ENCODE results near the gene TSHZ2. TPM values are rescaled to one million over a fixed set of nuclear protein-coding genes. Genes with fewer than 3 reads are reported as not detected.
"Not testable (repeated sequence)": the region's sequence is repeated elsewhere in the genome, so short reads cannot be mapped to it uniquely, and the experiment has no call there.

Gene TSHZ2
- total RNA-seq, 1 experiment from 2014 or later, result 0.07 TPM

- Histone ChIP-seq H3K27me3 (ENCODE audit: insufficient read depth, low read length) (no peaks in the 10 kb centered on the region), H3K23me2 (ENCODE audit: insufficient read length, low read depth, low read length, poor library complexity, severe bottlenecking) (no peaks in the 10 kb centered on the region), H2BK120ac (ENCODE audit: low read depth, low read length, poor library complexity, severe bottlenecking) (no peak overlapping the region), H3K4ac (ENCODE audit: low read depth, low read length) (no peak overlapping the region), H2BK5ac (ENCODE audit: insufficient read length, low read length) (no peak overlapping the region), H3K79me2 (ENCODE audit: insufficient read depth, low read length) (no peaks in the 10 kb centered on the region), H3K23ac (ENCODE audit: insufficient read length, low read depth, low read length) (no peak overlapping the region), H2BK20ac (ENCODE audit: low read depth, low read length, poor library complexity, severe bottlenecking) (no peak overlapping the region), H2BK12ac (ENCODE audit: insufficient read length, low read depth, low read length) (no peak overlapping the region), H3K14ac (ENCODE audit: insufficient read depth, low read length) (no peak overlapping the region), H3K27ac (ENCODE audit: insufficient read length, low read depth, low read length) (no peak overlapping the region), H2AFZ (ENCODE audit: low read length) (no peak overlapping the region), H3K9me3 (ENCODE audit: control insufficient read depth, low read depth, low read length) (no peaks in the 10 kb centered on the region), H3T11ph (ENCODE audit: low read length) (no peak overlapping the region), H3K79me1 (ENCODE audit: insufficient read depth, low read depth, low read length, poor library complexity, severe bottlenecking) (no peaks in the 10 kb centered on the region), H4K91ac (ENCODE audit: insufficient read length, low read depth, low read length) (no peak overlapping the region), H2AK5ac (ENCODE audit: insufficient read length, low read length) (no peak overlapping the region), H4K20me1 (ENCODE audit: control insufficient read depth, insufficient read depth, insufficient read length) (no peaks in the 10 kb centered on the region), H3K18ac (ENCODE audit: insufficient read length, low read depth, low read length) (no peak overlapping the region), H3K9ac (ENCODE audit: extremely low read depth, insufficient read length, low read length) (no peak overlapping the region), H2BK15ac (ENCODE audit: low read depth, low read length) (no peak overlapping the region), H4K5ac (ENCODE audit: insufficient read length, low read depth, low read length) (no peak overlapping the region), H3K4me2 (ENCODE audit: insufficient read depth, insufficient read length, low read length) (no peak overlapping the region), H4K8ac (replicated peaks; ENCODE audit: insufficient read length, low read depth, low read length) (no peak overlapping the region), H3K4me1 (ENCODE audit: insufficient read depth, low read length) (no peaks in the 10 kb centered on the region), H3K56ac (ENCODE audit: insufficient read length, low read depth, low read length) (no peak overlapping the region)
- H3K4me3 Mint-ChIP-seq, result no peak overlapping the region
- H3K9me3 Mint-ChIP-seq, result no peaks in the 10 kb centered on the region
- no peak overlapping the region for H3K27ac Mint-ChIP-seq
- WGBS (ENCODE audit: extremely low coverage, insufficient read length, low lambda C conversion rate), result no CpG with 5 or more reads among the region's 2 CpGs
- DNase-seq, result no peak
- peaks cover 10% of the 10 kb centered on the region in 2 experiments for H3K4me1 Mint-ChIP-seq
- no peaks in the 10 kb centered on the region for H3K27me3 Mint-ChIP-seq (ENCODE audit: low read depth)
- no peaks in the 10 kb centered on the region for H3K36me3 Mint-ChIP-seq (ENCODE audit: insufficient read depth in 1 of 3, low read depth in 3 of 3)
- no peak for TF ChIP-seq CTCF (conservative IDR thresholded peaks at IDR 0.05)
These were observed 393.4 kb downstream of the TSHZ2 start for GRCh38 chr20:53365539-53366075.

GRCh38 chr20:53366928-53367327 lies 394.8 kb downstream of the TSHZ2 start:
- not testable (repeated sequence) for H2BK120ac ChIP-seq (ENCODE audit: low read depth, low read length, poor library complexity, severe bottlenecking); H3K9me3 ChIP-seq (ENCODE audit: control insufficient read depth, low read depth, low read length); H4K91ac ChIP-seq (ENCODE audit: insufficient read length, low read depth, low read length); H4K5ac ChIP-seq (ENCODE audit: insufficient read length, low read depth, low read length); H3K18ac ChIP-seq (ENCODE audit: insufficient read length, low read depth, low read length); H3K79me2 ChIP-seq (ENCODE audit: insufficient read depth, low read length); H3K23me2 ChIP-seq (ENCODE audit: insufficient read length, low read depth, low read length, poor library complexity, severe bottlenecking); H3K23ac ChIP-seq (ENCODE audit: insufficient read length, low read depth, low read length); H4K8ac ChIP-seq (replicated peaks; ENCODE audit: insufficient read length, low read depth, low read length); H3K27me3 ChIP-seq (ENCODE audit: insufficient read depth, low read length); H2AFZ ChIP-seq (ENCODE audit: low read length); H3K4me1 ChIP-seq (ENCODE audit: insufficient read depth, low read length); H3K9me3 Mint-ChIP-seq; H3K79me1 ChIP-seq (ENCODE audit: insufficient read depth, low read depth, low read length, poor library complexity, severe bottlenecking); H2BK12ac ChIP-seq (ENCODE audit: insufficient read length, low read depth, low read length); H3K56ac ChIP-seq (ENCODE audit: insufficient read length, low read depth, low read length); H3K9ac ChIP-seq (ENCODE audit: extremely low read depth, insufficient read length, low read length); H3K4me3 Mint-ChIP-seq; H3K27ac Mint-ChIP-seq; H3K4me2 ChIP-seq (ENCODE audit: insufficient read depth, insufficient read length, low read length); H2BK5ac ChIP-seq (ENCODE audit: insufficient read length, low read length); H3T11ph ChIP-seq (ENCODE audit: low read length); H3K14ac ChIP-seq (ENCODE audit: insufficient read depth, low read length); H3K27me3 Mint-ChIP-seq (ENCODE audit: low read depth); H2BK20ac ChIP-seq (ENCODE audit: low read depth, low read length, poor library complexity, severe bottlenecking); H3K4ac ChIP-seq (ENCODE audit: low read depth, low read length); H3K4me1 Mint-ChIP-seq; H2BK15ac ChIP-seq (ENCODE audit: low read depth, low read length); H3K27ac ChIP-seq (ENCODE audit: insufficient read length, low read depth, low read length); H2AK5ac ChIP-seq (ENCODE audit: insufficient read length, low read length); DNase-seq; H4K20me1 ChIP-seq (ENCODE audit: control insufficient read depth, insufficient read depth, insufficient read length); H3K36me3 Mint-ChIP-seq (ENCODE audit: insufficient read depth in 1 of 3, low read depth in 3 of 3)
- no CpG with 5 or more reads among the region's 8 CpGs for WGBS (ENCODE audit: extremely low coverage, insufficient read length, low lambda C conversion rate)

Measured in H9 (cell line).